Spleen (tissue), 7 donors: Measurements from ENCODE around the gene AK3.

Source experiments
- CTCF ChIP-seq, 11 experiments: fragments of 200-600 bp in 7 of 11; fragments of 450-650 bp in 4 of 11; sonication (generic) in 4 of 11; IDR thresholded peaks in 8 of 11; conservative IDR thresholded peaks in 3 of 11; 1 replicate in 7 of 11; 2 replicates in 4 of 11; pipeline versions ENCODE4 v1.4.0 to v1.8.0; 2016 to 2021; ENCODE audit warnings: antibody characterized with exemption in 11 of 11, inconsistent platforms in 4 of 11, mild to moderate bottlenecking in 1 of 11
- POLR2AphosphoS5 ChIP-seq, 3 donors: sonication (generic); formaldehyde crosslinking; IDR thresholded peaks; one replicate each; pipeline ENCODE4 v1.5.1; 2017; ENCODE audit warnings: antibody characterized with exemption in 3 of 3
- donor health status: DM: no; HTN: no; CAD: no; lungs with moderate emphysema.
- donor health status: DM: no; HTN: no; CAD: no.
- donor health status: DM: no; HTN: no; CAD: no.

- TF ChIP-seq CTCF (IDR thresholded peaks at IDR 0.05 in 8 of 11, conservative IDR thresholded peaks at IDR 0.05 in 3 of 11) = no peak
- no peak for TF ChIP-seq POLR2AphosphoS5 (IDR thresholded peaks at IDR 0.05)
Observed at GRCh38 chr9:4691795-4692194, 49.2 kb downstream of the AK3 start.
